Uterus (tissue), 4 donors: Measurements from ENCODE around the gene USP22. TPM values are rescaled to one million over a fixed set of nuclear protein-coding genes. Genes with fewer than 3 reads are reported as not detected.

Experiments
- DNase-seq, 2 donors: peaks; one replicate each; pipeline ENCODE4 v3.0.0-alpha.2; 2019 to 2020
- H3K27ac ChIP-seq, 2 donors: fragments of 200-600 bp; sonication (generic); 1 replicate in 1 of 2; 2 replicates in 1 of 2; pipeline ENCODE4 v1.5.1; 2016 to 2018
- H3K27me3 ChIP-seq, 2 donors: fragments of 200-600 bp; sonication (generic); one replicate each; pipeline ENCODE4 v1.5.1; 2018 to 2019; ENCODE audit warnings: control low read depth in 1 of 2
- H3K36me3 ChIP-seq, 2 donors: fragments of 200-600 bp; sonication (generic); one replicate each; pipeline ENCODE4 v1.5.1; 2019; ENCODE audit warnings: control low read depth in 1 of 2
- H3K4me1 ChIP-seq, 2 donors: fragments of 200-600 bp; sonication (generic); one replicate each; pipeline ENCODE4 v1.5.1; 2018 to 2019; ENCODE audit warnings: control low read depth in 1 of 2
- H3K4me3 ChIP-seq, 2 donors: fragments of 200-600 bp; sonication (generic); 1 replicate in 1 of 2; 2 replicates in 1 of 2; pipeline ENCODE4 v1.5.1; 2018 to 2019; ENCODE audit warnings: mild to moderate bottlenecking in 1 of 2
- H3K9me3 ChIP-seq, 2 donors: fragments of 200-600 bp; sonication (generic); one replicate each; pipeline ENCODE4 v1.5.1; 2019; ENCODE audit warnings: control low read depth in 1 of 2
- POLR2A ChIP-seq, 2 donors: fragments of 450-650 bp; IDR thresholded peaks; one replicate each; pipeline ENCODE4 v1.6.1; 2016; ENCODE audit warnings: antibody characterized with exemption in 2 of 2, mild to moderate bottlenecking in 1 of 2, moderate library complexity in 1 of 2
- intact Hi-C: fragments of 100-400 bp; cut with DNase I; formaldehyde crosslinking; loops from one replicate; pipeline ENCODE4 v1.15.1; 2023; ENCODE audit warnings: low total_unique reads
- total RNA-seq, 4 donors: library from RNA; depleted of rRNA in 3 of 4; stranded (reverse); fragments of >200 nt in 3 of 4; gene quantifications; one replicate each; pipeline versions ENCODE4 v1.1.0 to v1.2.4, GENCODE V29; 2014 to 2023
- TF ChIP-seq, protein P1 (sequence below), 4 experiments: fragments of 200-600 bp in 2 of 4; fragments of 450-650 bp in 2 of 4; sonication (generic) in 2 of 4; IDR thresholded peaks; one replicate each; pipeline ENCODE4 v1.5.1; 2016 to 2019; ENCODE audit warnings: antibody characterized with exemption in 4 of 4, mild to moderate bottlenecking in 2 of 4, moderate library complexity in 1 of 4
- donor health status: DM: yes; HTN: yes; CAD: no.

USP22 gene
- total RNA-seq, 4 donors from 2014 or later, result 110 to 299 (median 189) TPM

DNA sequence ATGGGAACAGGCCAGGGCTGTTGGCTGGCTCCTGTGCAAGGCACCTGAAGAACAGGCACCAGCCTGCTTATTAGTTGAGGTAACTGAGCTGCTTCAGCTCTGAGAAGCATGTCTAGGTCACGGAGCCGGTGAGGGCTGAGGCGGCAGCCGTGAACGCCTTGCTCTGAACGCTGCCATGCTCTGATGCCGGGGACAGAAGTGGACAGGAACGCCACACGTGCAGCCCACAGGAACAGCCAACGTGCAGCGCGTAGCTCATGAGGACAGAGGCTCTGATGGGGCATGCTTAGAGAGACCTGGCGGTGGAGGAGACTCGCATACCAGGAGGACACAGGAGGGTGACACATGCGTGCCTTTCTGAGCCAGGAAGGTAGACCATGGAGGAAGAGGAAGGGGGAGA lies 25.6 kb downstream of the USP22 start:
- Histone ChIP-seq H3K4me1 (no peaks in the 10 kb centered on the region), H3K36me3 (no peaks in the 10 kb centered on the region), H3K4me3 (no peak overlapping the region), H3K27ac (no peak overlapping the region), H3K27me3 (no peaks in the 10 kb centered on the region), H3K9me3 (no peaks in the 10 kb centered on the region)
- intact Hi-C loops, result no loop called here
- no peak for DNase-seq
- no peak for TF ChIP-seq POLR2A (IDR thresholded peaks at IDR 0.05)
- TF ChIP-seq, protein P1, sequence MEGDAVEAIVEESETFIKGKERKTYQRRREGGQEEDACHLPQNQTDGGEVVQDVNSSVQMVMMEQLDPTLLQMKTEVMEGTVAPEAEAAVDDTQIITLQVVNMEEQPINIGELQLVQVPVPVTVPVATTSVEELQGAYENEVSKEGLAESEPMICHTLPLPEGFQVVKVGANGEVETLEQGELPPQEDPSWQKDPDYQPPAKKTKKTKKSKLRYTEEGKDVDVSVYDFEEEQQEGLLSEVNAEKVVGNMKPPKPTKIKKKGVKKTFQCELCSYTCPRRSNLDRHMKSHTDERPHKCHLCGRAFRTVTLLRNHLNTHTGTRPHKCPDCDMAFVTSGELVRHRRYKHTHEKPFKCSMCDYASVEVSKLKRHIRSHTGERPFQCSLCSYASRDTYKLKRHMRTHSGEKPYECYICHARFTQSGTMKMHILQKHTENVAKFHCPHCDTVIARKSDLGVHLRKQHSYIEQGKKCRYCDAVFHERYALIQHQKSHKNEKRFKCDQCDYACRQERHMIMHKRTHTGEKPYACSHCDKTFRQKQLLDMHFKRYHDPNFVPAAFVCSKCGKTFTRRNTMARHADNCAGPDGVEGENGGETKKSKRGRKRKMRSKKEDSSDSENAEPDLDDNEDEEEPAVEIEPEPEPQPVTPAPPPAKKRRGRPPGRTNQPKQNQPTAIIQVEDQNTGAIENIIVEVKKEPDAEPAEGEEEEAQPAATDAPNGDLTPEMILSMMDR (IDR thresholded peaks at IDR 0.05), result no peak

DNA sequence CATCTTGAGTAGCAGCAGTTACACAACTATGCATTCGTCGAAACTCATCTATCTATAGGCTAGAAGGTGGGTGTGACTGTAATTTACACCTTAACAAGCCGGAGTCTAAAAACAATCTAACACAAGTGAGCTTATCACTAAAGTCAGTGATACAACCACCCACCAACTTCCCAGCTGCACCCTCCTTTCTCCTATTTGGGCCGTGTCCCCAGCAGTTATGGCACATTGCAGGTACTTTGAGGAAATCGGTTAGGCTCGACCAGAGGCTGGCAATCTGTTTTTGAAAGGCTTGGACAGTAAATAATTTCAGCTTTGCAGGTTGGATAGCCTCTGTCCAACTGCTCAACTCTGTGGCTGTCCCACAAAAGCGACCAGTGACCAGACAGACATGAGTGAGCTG lies 26.0 kb downstream of the USP22 start:
- intact Hi-C loops, result no loop called here
- H3K9me3 ChIP-seq, result no peaks in the 10 kb centered on the region
- no peaks in the 10 kb centered on the region for H3K4me1 ChIP-seq
- H3K4me3 ChIP-seq, result no peak overlapping the region
- H3K27ac ChIP-seq, result no peak overlapping the region
- H3K36me3 ChIP-seq, result no peaks in the 10 kb centered on the region
- no peak for DNase-seq
- no peaks in the 10 kb centered on the region for H3K27me3 ChIP-seq
- TF ChIP-seq, protein P1 (IDR thresholded peaks at IDR 0.05), result no peak
- TF ChIP-seq POLR2A (IDR thresholded peaks at IDR 0.05), result no peak

DNA sequence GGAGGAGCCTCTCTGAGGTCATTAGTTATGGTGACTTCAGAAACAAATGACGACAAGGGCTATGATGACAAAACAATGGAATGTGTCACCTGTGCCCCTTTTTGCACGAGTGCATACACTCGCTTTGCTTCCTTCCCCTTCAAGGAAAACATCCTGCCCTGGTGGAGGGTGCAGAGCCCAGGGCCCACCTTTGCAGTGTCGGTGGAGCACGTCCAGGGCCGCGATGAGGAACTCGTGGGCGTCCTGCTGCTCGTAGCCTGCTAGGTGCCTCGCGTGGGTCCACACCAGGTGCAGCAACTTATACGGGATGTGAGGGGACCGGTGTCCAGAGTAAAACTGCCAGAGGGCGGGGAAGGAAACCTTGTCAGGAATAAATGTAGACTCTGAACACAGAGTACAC lies 27.2 kb downstream of the USP22 start:
- TF ChIP-seq POLR2A (IDR thresholded peaks at IDR 0.05), result no peak
- TF ChIP-seq, protein P1 (IDR thresholded peaks at IDR 0.05), result no peak
- H3K27ac ChIP-seq, result no peak overlapping the region
- DNase-seq, result no peak
- no peaks in the 10 kb centered on the region for H3K27me3 ChIP-seq
- no peak overlapping the region for H3K4me3 ChIP-seq
- H3K36me3 ChIP-seq, result no peaks in the 10 kb centered on the region
- H3K4me1 ChIP-seq, result no peaks in the 10 kb centered on the region
- H3K9me3 ChIP-seq, result no peaks in the 10 kb centered on the region
- intact Hi-C loops, result no loop called here

DNA sequence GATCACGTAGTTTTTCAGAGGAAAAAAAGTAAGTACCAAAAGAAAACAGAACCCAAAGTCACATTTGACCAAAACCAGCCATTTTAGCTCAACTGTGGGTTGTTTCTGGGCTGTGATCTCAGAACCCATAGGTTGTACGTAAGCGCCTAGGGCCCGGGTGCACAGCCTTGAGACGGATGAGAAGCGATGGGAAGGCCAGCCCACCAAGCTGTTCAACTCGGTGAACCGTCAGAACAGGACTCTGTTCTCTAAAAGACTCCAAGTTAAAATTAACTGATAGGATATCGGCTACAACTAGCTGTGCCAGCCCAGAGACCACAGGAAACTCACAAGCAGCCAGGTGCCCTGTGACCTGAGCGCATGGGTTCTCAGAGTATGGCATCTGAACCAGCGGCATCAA lies 28.3 kb downstream of the USP22 start:
- peaks cover 0 to under 1% of the 10 kb centered on the region in 2 donors for H3K36me3 ChIP-seq
- intact Hi-C loops, result no loop called here
- H3K9me3 ChIP-seq, result no peaks in the 10 kb centered on the region

DNA sequence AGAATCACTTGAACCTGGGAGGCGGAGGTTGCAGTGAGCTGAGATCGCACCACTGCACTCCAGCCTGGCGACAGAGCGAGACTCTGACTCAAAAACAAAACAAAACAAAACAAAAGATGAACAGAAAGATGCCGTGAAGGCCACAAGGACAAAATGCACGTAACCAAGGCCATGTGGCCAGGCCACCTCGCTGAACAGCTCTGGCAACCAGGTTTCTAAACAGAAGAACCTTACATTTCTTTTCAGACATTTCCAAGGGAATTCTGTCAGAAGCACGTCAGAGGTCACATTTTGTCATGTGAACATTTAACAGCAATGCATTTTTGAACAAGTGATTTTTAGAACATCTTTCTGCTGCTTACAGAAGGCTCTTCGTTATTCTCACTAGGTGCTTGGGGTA lies 28.8 kb downstream of the USP22 start:
- no peaks in the 10 kb centered on the region for H3K9me3 ChIP-seq
- no peak overlapping the region for H3K27ac ChIP-seq
- no peaks in the 10 kb centered on the region for H3K27me3 ChIP-seq
- no peak for DNase-seq
- TF ChIP-seq POLR2A (IDR thresholded peaks at IDR 0.05), result no peak
- TF ChIP-seq, protein P1 (IDR thresholded peaks at IDR 0.05), result no peak
- no peaks in the 10 kb centered on the region for H3K4me1 ChIP-seq
- no peak overlapping the region for H3K4me3 ChIP-seq
- intact Hi-C loops, result no loop called here
- H3K36me3 ChIP-seq, result peaks cover 0 to 2% of the 10 kb centered on the region in 2 donors

More for the DNA sequence above, 28.3 kb downstream of the USP22 start:
- H3K27me3 ChIP-seq, result no peaks in the 10 kb centered on the region
- DNase-seq, result no peak
- H3K4me1 ChIP-seq, result no peaks in the 10 kb centered on the region
- TF ChIP-seq, protein P1 (IDR thresholded peaks at IDR 0.05), result no peak
- no peak for TF ChIP-seq POLR2A (IDR thresholded peaks at IDR 0.05)
- no peak overlapping the region for H3K4me3 ChIP-seq
- H3K27ac ChIP-seq, result no peak overlapping the region
